Suprapubic skin (tissue), 4 donors: ENCODE measurements around the gene HES6. TPM values are rescaled to one million over a fixed set of nuclear protein-coding genes. Genes with fewer than 3 reads are reported as not detected.

Experiments
- DNase-seq, 2 donors: peaks; one replicate each; pipeline ENCODE4 v3.0.0-alpha.2; 2019; ENCODE audit warnings: low spot score in 2 of 2
- H3K27ac ChIP-seq: fragments of 200-600 bp; sonication (generic); one replicate; pipeline ENCODE4 v1.5.1; 2019
- H3K27me3 ChIP-seq: fragments of 200-600 bp; sonication (generic); one replicate; pipeline ENCODE4 v1.5.1; 2019
- H3K36me3 ChIP-seq: fragments of 200-600 bp; sonication (generic); one replicate; pipeline ENCODE4 v1.5.1; 2019
- H3K4me1 ChIP-seq: fragments of 200-600 bp; sonication (generic); one replicate; pipeline ENCODE4 v1.5.1; 2019
- H3K4me3 ChIP-seq: fragments of 200-600 bp; sonication (generic); one replicate; pipeline ENCODE4 v1.5.1; 2019; ENCODE audit warnings: mild to moderate bottlenecking
- H3K9me3 ChIP-seq: fragments of 200-600 bp; sonication (generic); one replicate; pipeline ENCODE4 v1.5.1; 2019
- EP300 ChIP-seq: sonication (generic); formaldehyde crosslinking; IDR thresholded peaks from one replicate; pipeline ENCODE4 v1.6.1; 2017; ENCODE audit warnings: antibody characterized with exemption
- POLR2A ChIP-seq, 2 donors: fragments of 450-650 bp; IDR thresholded peaks; one replicate each; pipeline ENCODE4 v1.6.1; 2017; ENCODE audit warnings: antibody characterized with exemption in 2 of 2, mild to moderate bottlenecking in 2 of 2, moderate library complexity in 2 of 2
- POLR2AphosphoS5 ChIP-seq, 3 donors: sonication (generic); formaldehyde crosslinking; IDR thresholded peaks; one replicate each; pipeline ENCODE4 v1.6.1; 2017; ENCODE audit warnings: antibody characterized with exemption in 3 of 3
- WGBS: methylation state at CpG from one replicate; pipeline ENCODE4 v1.1.5; 2018; 5-methylcytosine and 5-hydroxymethylcytosine counted together
- total RNA-seq, 4 donors: library from RNA; depleted of rRNA; stranded (reverse); fragments of >200 nt; gene quantifications; one replicate each; pipeline ENCODE4 v1.1.0, GENCODE V29; 2016
- TF ChIP-seq, protein P1 (sequence below), 2 donors: fragments of 200-600 bp in 1 of 2; fragments of 450-650 bp in 1 of 2; sonication (generic) in 1 of 2; IDR thresholded peaks; one replicate each; pipeline ENCODE4 v1.5.1; 2016 to 2019; ENCODE audit warnings: antibody characterized with exemption in 2 of 2, mild to moderate bottlenecking in 1 of 2, moderate library complexity in 1 of 2

The HES6 gene
- total RNA-seq, 4 donors from 2014 or later, result 4.0 to 10.0 (median 7.0) TPM

DNA sequence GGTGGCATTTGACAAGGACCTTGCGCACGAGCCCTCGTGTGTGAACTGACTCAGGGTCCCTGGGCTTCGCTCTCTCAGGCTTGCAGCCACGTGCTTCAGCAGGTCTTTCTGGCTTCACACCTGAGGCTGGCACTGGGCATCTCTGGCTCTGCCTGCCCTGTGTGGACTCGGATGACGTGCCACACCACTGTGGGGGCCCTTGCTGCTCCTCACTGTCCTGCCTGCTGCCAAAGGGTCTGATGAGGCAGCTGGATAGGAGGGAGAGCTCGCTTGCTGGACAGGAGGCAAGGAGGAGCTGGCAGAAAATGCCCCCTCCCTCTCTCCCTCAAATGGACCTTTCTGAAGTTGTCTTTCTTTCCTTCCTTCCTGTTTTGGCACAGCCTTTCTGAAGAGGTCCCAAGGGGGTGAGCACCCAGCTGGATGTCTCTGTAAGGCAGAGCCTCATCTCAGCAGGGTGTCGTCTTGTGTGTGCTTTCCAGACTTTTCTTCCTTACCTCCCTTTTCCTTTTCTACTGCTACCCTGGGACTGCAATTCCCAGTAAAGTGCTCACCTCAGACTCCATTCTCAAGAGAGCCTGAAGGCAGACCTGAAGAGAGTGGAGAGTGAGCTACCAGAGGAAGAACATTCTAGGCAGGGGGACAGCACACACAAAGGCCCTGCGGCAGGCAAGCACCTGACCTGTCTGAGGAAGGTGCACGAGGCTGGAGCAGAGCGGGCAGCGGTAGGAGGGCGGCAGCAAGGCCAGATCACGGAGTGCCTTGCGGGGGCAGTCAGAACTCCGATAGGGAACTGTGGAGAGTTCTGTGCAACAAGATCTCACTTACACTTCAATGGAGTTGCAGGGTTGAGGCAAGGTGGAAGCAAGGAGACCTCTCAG is 43.3 kb upstream of the HES6 start:
- H3K4me1 ChIP-seq, result peaks cover 75% of the 10 kb centered on the region
- WGBS, result 94% methylated on average over 14 of the region's 17 CpGs
- TF ChIP-seq POLR2AphosphoS5 (IDR thresholded peaks at IDR 0.05), result no peak
- no peak for TF ChIP-seq EP300
- TF ChIP-seq POLR2A (IDR thresholded peaks at IDR 0.05), result no peak
- TF ChIP-seq, protein P1, sequence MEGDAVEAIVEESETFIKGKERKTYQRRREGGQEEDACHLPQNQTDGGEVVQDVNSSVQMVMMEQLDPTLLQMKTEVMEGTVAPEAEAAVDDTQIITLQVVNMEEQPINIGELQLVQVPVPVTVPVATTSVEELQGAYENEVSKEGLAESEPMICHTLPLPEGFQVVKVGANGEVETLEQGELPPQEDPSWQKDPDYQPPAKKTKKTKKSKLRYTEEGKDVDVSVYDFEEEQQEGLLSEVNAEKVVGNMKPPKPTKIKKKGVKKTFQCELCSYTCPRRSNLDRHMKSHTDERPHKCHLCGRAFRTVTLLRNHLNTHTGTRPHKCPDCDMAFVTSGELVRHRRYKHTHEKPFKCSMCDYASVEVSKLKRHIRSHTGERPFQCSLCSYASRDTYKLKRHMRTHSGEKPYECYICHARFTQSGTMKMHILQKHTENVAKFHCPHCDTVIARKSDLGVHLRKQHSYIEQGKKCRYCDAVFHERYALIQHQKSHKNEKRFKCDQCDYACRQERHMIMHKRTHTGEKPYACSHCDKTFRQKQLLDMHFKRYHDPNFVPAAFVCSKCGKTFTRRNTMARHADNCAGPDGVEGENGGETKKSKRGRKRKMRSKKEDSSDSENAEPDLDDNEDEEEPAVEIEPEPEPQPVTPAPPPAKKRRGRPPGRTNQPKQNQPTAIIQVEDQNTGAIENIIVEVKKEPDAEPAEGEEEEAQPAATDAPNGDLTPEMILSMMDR (IDR thresholded peaks at IDR 0.05), result no peak
- no peak overlapping the region for H3K27ac ChIP-seq
- H3K36me3 ChIP-seq, result peaks cover 4% of the 10 kb centered on the region
- no peaks in the 10 kb centered on the region for H3K27me3 ChIP-seq
- H3K4me3 ChIP-seq, result no peak overlapping the region
- peak in 1 of 2 donors; percentile 62 for DNase-seq
- H3K9me3 ChIP-seq, result no peaks in the 10 kb centered on the region

DNA sequence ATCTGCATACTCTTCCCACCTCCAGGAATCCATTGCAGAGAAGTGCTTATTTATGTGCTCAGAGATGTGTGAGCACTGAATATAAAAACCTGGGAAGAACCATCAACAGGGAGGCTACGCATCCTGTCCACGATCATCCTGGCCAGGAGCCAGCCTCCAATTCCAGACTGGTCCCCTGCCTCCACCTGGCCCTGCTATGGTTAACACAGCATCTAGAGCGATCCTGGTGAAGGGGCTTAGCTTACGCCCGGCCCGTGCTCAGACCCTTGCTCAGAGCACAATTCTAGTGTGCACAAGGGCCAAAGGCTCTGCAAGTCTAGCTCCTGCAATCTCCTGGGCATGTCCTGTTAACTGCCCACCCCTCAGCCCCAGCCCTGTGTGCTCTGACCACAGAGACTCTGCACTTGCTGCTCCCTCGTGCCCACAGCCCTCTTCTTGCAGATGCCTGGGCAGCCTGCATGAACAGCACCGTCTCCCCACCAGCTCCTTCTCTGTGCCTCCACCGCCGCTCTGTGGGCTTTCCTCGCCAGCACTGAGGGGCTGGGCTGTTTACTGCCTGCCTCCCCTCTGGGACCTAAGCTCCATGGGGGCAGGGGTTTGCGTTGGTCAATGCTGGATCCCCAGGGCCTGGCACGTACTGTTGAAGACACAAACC is 42.1 kb upstream of the HES6 start:
- DNase-seq, result peak in 1 of 2 donors; percentile 68
- Histone ChIP-seq H3K9me3 (no peaks in the 10 kb centered on the region), H3K27me3 (no peaks in the 10 kb centered on the region), H3K27ac (no peak overlapping the region), H3K4me1 (peaks cover 63% of the 10 kb centered on the region), H3K4me3 (no peak overlapping the region), H3K36me3 (peaks cover 13% of the 10 kb centered on the region)
- 83% methylated on average over 4 of the region's 13 CpGs for WGBS
- TF ChIP-seq, protein P1 (IDR thresholded peaks at IDR 0.05), result no peak
- TF ChIP-seq EP300 (no peak), POLR2AphosphoS5 (IDR thresholded peaks at IDR 0.05) (no peak), POLR2A (IDR thresholded peaks at IDR 0.05) (no peak)

DNA sequence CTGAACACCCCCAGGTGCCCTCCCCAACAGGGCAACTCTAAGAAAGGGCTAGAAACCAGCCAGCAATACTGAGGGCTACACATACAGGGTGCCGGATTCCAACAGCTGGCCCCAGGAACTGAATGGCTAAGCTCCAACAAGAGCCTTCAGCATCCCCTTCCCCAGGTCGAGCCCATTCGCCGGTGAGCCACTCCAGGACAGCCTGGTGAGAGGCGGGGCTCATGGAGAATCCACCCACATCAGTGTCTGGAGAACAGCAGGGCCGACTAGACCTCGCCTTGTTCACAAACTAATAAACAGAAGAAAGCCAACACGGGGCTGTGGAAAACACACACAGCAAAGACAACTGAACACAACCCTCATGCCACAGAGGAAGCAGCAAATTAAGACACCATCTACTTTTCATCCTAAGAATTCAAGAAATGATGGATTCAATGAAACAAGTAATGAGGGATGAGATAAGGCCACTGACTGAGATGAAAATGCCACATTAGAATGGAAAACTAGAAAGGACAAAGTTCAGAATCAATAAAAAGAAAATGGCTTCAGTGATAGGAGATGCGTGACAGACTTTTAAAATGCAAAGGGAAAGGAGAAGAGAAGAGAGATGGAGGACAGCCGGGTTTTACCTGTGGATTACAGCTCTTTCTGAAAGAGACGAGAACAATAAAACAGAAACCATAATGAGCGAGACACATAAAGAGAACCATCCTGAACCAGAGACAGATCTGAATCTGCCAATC is 40.4 kb upstream of the HES6 start:
- Histone ChIP-seq H3K4me3 (no peak overlapping the region), H3K27ac (no peak overlapping the region), H3K36me3 (peaks cover 30% of the 10 kb centered on the region), H3K4me1 (peaks cover 46% of the 10 kb centered on the region), H3K27me3 (no peaks in the 10 kb centered on the region), H3K9me3 (no peaks in the 10 kb centered on the region)
- TF ChIP-seq EP300 (no peak), POLR2AphosphoS5 (IDR thresholded peaks at IDR 0.05) (no peak)
- TF ChIP-seq, protein P1 (IDR thresholded peaks at IDR 0.05), result no peak
- DNase-seq, result peak in 1 of 2 donors; percentile 60
- 82% methylated on average over 12 of the region's 12 CpGs for WGBS

DNA sequence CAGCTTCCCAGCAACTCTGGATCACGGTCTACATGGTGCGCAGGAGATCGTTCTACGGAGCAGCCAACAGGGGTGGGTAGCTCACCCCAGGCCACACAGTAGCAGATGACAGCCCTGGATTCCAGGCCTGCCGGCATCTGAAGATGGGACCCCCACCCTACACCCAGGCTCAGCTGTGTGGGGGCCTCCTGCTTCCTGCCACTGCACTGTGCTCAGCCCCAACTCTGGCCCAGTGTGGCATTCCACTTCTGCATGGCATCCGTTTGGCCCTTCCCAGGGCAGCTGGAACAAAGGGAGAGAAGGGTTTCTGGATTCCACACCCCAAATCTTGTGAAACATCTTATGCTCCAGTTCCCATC is 39.5 kb upstream of the HES6 start:
- Histone ChIP-seq H3K27me3 (no peaks in the 10 kb centered on the region), H3K27ac (no peak overlapping the region), H3K4me3 (no peak overlapping the region), H3K36me3 (peaks cover 40% of the 10 kb centered on the region), H3K9me3 (no peaks in the 10 kb centered on the region), H3K4me1 (peaks cover 39% of the 10 kb centered on the region)
- 91% methylated on average over 6 of the region's 6 CpGs for WGBS
- TF ChIP-seq, protein P1 (IDR thresholded peaks at IDR 0.05), result no peak
- TF ChIP-seq POLR2AphosphoS5 (IDR thresholded peaks at IDR 0.05) (no peak), POLR2A (IDR thresholded peaks at IDR 0.05) (no peak), EP300 (no peak)
- DNase-seq, result no peak
